Activated T-cell treated with anti-CD3 and anti-CD28 coated beads for 1 hour (primary cell): ENCODE results near the gene AGFG2.
"Not testable (repeated sequence)": the region's sequence is repeated elsewhere in the genome, so short reads cannot be mapped to it uniquely, and the experiment has no call there.

Experiments
- DNase-seq: peaks from one replicate; pipeline ENCODE4 v3.0.0-alpha.2; 2020; ENCODE audit warnings: low read depth

Gene AGFG2

GRCh38 chr7:100552532-100552931, 13.5 kb downstream of the AGFG2 start:
- no peak for DNase-seq

- no peak for DNase-seq
These were observed 14.0 kb downstream of the AGFG2 start for GRCh38 chr7:100553032-100553431.

GRCh38 chr7:100555701-100556100, 16.7 kb downstream of the AGFG2 start:
- DNase-seq, result no peak

- DNase-seq, result no peak
These were observed 17.5 kb downstream of the AGFG2 start for GRCh38 chr7:100556541-100556940.

- no peak for DNase-seq
These were observed 20.1 kb downstream of the AGFG2 start for GRCh38 chr7:100559127-100559526.

GRCh38 chr7:100561491-100562194, 22.6 kb downstream of the AGFG2 start:
- DNase-seq, result no peak

GRCh38 chr7:100562195-100563099, 23.4 kb downstream of the AGFG2 start:
- DNase-seq, result no peak

GRCh38 chr7:100563100-100563564, 24.1 kb downstream of the AGFG2 start:
- DNase-seq, result no peak

GRCh38 chr7:100563809-100564400, 24.9 kb downstream of the AGFG2 start:
- DNase-seq, result peak; percentile 89

GRCh38 chr7:100564405-100564804, 25.4 kb downstream of the AGFG2 start:
- not testable (repeated sequence) for DNase-seq

GRCh38 chr7:100565133-100565571, 26.1 kb downstream of the AGFG2 start:
- DNase-seq, result no peak

GRCh38 chr7:100566018-100566531, 27.1 kb downstream of the AGFG2 start:
- DNase-seq, result no peak

GRCh38 chr7:100567031-100567730, 28.2 kb downstream of the AGFG2 start:
- no peak for DNase-seq

GRCh38 chr7:100567751-100568175, 28.8 kb downstream of the AGFG2 start:
- no peak for DNase-seq

GRCh38 chr7:100568176-100568895, 29.3 kb downstream of the AGFG2 start:
- DNase-seq, result no peak

- DNase-seq, result peak; percentile 34
These were observed 30.2 kb downstream of the AGFG2 start for GRCh38 chr7:100568896-100569844.

GRCh38 chr7:100570954-100571828, 32.2 kb downstream of the AGFG2 start:
- DNase-seq, result no peak

GRCh38 chr7:100571829-100572116, 32.8 kb downstream of the AGFG2 start:
- no peak for DNase-seq
